Stomach (tissue), 4 donors: ENCODE results near the gene MYBPC1.

Source experiments
- CTCF ChIP-seq, 7 experiments: fragments of 450-650 bp in 4 of 7; fragments of 200-600 bp in 3 of 7; sonication (generic) in 3 of 7; IDR thresholded peaks; one replicate each; pipeline ENCODE4 v1.5.1; 2016 to 2019; ENCODE audit warnings: antibody characterized with exemption in 7 of 7, control low read depth in 2 of 7, mild to moderate bottlenecking in 1 of 7
- POLR2AphosphoS5 ChIP-seq, 3 donors: sonication (generic); formaldehyde crosslinking; IDR thresholded peaks; one replicate each; pipeline ENCODE4 v1.6.1; 2016; ENCODE audit warnings: antibody characterized with exemption in 3 of 3

GRCh38 chr12:101675555-101675954 is 80.8 kb downstream of the MYBPC1 start:
- no peak for TF ChIP-seq POLR2AphosphoS5 (IDR thresholded peaks at IDR 0.05)
- TF ChIP-seq CTCF (IDR thresholded peaks at IDR 0.05): no peak
